Measurements from ENCODE around the gene SLC4A5. TPM values are rescaled to one million over a fixed set of nuclear protein-coding genes. Genes with fewer than 3 reads are reported as not detected.

Gene SLC4A5
- total and polyA plus RNA-seq, 2 experiments from 2014 or later, result 1.5 to 9.0 TPM

- no peak for TF ChIP-seq CTCF (IDR thresholded peaks at IDR 0.05; ENCODE audit: low read depth, low read length)
- no peak for DNase-seq (ENCODE audit: low read depth in 1 of 2, low spot score in 1 of 2)
- H3K4me1 ChIP-seq (ENCODE audit: low read depth), result no peaks in the 10 kb centered on the region
Measured at GRCh38 chr2:74249406-74250122, 93.7 kb downstream of the SLC4A5 start.

GRCh38 chr2:74246496-74247195, 96.6 kb downstream of the SLC4A5 start:
- Histone ChIP-seq H3K36me3 (no peaks in the 10 kb centered on the region), H3K4me3 (no peak overlapping the region), H3K9me3 (ENCODE audit: low read depth) (no peaks in the 10 kb centered on the region), H3K27me3 (no peaks in the 10 kb centered on the region), H3K4me1 (ENCODE audit: low read depth) (no peaks in the 10 kb centered on the region), H3K27ac (no peak overlapping the region)
- TF ChIP-seq CTCF (IDR thresholded peaks at IDR 0.05; ENCODE audit: low read depth, low read length), result no peak
- no peak for DNase-seq (ENCODE audit: low read depth in 1 of 2, low spot score in 1 of 2)

More at GRCh38 chr2:74249406-74250122, 93.7 kb downstream of the SLC4A5 start:
- Histone ChIP-seq H3K4me3 (no peak overlapping the region), H3K9me3 (ENCODE audit: low read depth) (no peaks in the 10 kb centered on the region), H3K27ac (no peak overlapping the region), H3K27me3 (no peaks in the 10 kb centered on the region), H3K36me3 (no peaks in the 10 kb centered on the region)

GRCh38 chr2:74244286-74244685, 98.9 kb downstream of the SLC4A5 start:
- no peaks in the 10 kb centered on the region for H3K9me3 ChIP-seq (ENCODE audit: low read depth)
- TF ChIP-seq CTCF (IDR thresholded peaks at IDR 0.05; ENCODE audit: low read depth, low read length), result no peak
- H3K36me3 ChIP-seq, result no peaks in the 10 kb centered on the region
- H3K4me1 ChIP-seq (ENCODE audit: low read depth), result no peaks in the 10 kb centered on the region
- H3K27ac ChIP-seq, result no peak overlapping the region
- no peak overlapping the region for H3K4me3 ChIP-seq
- no peaks in the 10 kb centered on the region for H3K27me3 ChIP-seq
- DNase-seq (ENCODE audit: low read depth in 1 of 2, low spot score in 1 of 2), result no peak

- H3K9me3 ChIP-seq (ENCODE audit: low read depth), result no peaks in the 10 kb centered on the region
- no peaks in the 10 kb centered on the region for H3K4me1 ChIP-seq (ENCODE audit: low read depth)
- no peaks in the 10 kb centered on the region for H3K36me3 ChIP-seq
- no peak for DNase-seq (ENCODE audit: low read depth in 1 of 2, low spot score in 1 of 2)
- no peak overlapping the region for H3K27ac ChIP-seq
- H3K27me3 ChIP-seq, result no peaks in the 10 kb centered on the region
- no peak overlapping the region for H3K4me3 ChIP-seq
- TF ChIP-seq CTCF (IDR thresholded peaks at IDR 0.05; ENCODE audit: low read depth, low read length), result no peak
Measured at GRCh38 chr2:74242354-74243071, 100.7 kb downstream of the SLC4A5 start.

- no peaks in the 10 kb centered on the region for H3K27me3 ChIP-seq
- TF ChIP-seq CTCF (IDR thresholded peaks at IDR 0.05; ENCODE audit: low read depth, low read length), result no peak
- no peaks in the 10 kb centered on the region for H3K4me1 ChIP-seq (ENCODE audit: low read depth)
- no peaks in the 10 kb centered on the region for H3K9me3 ChIP-seq (ENCODE audit: low read depth)
- no peak overlapping the region for H3K27ac ChIP-seq
- no peak for DNase-seq (ENCODE audit: low read depth in 1 of 2, low spot score in 1 of 2)
- no peak overlapping the region for H3K4me3 ChIP-seq
- H3K36me3 ChIP-seq, result no peaks in the 10 kb centered on the region
Measured at GRCh38 chr2:74239346-74239745, 103.9 kb downstream of the SLC4A5 start.
